GM06990 (cell line): ENCODE data around the gene PADI6.

Experiments
- DNase-seq: peaks from one replicate; pipeline ENCODE4 v3.0.0-alpha.2; 2011; ENCODE audit not compliant: insufficient read length; ENCODE audit errors: extremely low read depth
- H3K27me3 ChIP-seq: replicated peaks from 2 replicates; pipeline ENCODE4 v1.6.0; 2011; ENCODE audit warnings: low read length; ENCODE audit not compliant: control insufficient read depth, insufficient read depth
- H3K36me3 ChIP-seq: 2 replicates; pipeline ENCODE4 v1.5.1; 2011; ENCODE audit warnings: low read length; ENCODE audit not compliant: control insufficient read depth, insufficient read depth
- H3K4me3 ChIP-seq: replicated peaks from 2 replicates; pipeline ENCODE4 v1.5.1; 2011; ENCODE audit warnings: low read depth, mild to moderate bottlenecking, control low read depth, low read length
- TF ChIP-seq, protein P1 (sequence below): IDR thresholded peaks from 2 replicates; pipeline ENCODE4 v1.5.1; 2011; ENCODE audit warnings: low read length, control low read depth, mild to moderate bottlenecking, inconsistent platforms; ENCODE audit not compliant: insufficient read depth, poor library complexity, severe bottlenecking

PADI6 gene

DNA sequence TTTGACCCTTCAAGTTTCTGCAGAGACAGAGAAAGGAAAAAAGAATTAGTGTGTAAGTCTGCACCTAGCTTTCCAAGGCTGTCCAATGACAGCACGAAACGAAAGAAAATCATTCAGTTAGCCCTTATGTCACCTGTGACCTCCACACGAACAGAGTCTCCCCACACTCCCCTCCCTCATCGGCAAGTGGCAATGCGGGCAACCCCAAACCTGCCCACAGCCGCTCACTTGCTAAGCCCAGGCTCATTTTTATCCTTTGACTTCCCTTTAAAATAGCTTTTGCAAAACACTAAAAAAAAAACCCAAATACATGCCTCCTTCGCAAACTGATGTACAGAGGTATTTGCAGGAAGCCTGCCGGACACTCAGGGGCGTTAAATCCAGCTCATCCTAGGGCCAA lies 57.2 kb downstream of the PADI6 start:
- Histone ChIP-seq H3K27me3 (no peaks in the 10 kb centered on the region), H3K4me3 (no peak overlapping the region), H3K36me3 (peaks cover 41% of the 10 kb centered on the region)
- TF ChIP-seq, protein P1, sequence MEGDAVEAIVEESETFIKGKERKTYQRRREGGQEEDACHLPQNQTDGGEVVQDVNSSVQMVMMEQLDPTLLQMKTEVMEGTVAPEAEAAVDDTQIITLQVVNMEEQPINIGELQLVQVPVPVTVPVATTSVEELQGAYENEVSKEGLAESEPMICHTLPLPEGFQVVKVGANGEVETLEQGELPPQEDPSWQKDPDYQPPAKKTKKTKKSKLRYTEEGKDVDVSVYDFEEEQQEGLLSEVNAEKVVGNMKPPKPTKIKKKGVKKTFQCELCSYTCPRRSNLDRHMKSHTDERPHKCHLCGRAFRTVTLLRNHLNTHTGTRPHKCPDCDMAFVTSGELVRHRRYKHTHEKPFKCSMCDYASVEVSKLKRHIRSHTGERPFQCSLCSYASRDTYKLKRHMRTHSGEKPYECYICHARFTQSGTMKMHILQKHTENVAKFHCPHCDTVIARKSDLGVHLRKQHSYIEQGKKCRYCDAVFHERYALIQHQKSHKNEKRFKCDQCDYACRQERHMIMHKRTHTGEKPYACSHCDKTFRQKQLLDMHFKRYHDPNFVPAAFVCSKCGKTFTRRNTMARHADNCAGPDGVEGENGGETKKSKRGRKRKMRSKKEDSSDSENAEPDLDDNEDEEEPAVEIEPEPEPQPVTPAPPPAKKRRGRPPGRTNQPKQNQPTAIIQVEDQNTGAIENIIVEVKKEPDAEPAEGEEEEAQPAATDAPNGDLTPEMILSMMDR = no peak
- DNase-seq = no peak

DNA sequence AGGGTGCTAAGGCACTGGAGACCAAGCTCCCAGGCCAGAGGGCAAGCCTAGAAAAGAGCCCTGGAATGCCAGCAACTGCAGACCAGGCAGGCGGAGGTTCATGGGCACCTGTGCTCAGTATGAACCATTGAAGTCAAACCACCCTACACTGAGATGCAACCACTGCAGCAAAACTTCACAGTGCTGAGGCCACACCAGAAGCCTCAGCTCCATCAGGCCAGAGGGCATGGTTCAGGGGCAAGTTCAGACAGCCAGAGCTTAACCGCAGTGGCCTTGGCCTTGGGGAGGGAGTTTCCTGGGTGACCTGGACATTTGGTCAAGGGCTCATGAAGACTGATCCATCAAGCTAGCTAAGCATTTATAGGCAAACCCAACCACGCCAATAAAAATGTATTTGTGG lies 60.4 kb downstream of the PADI6 start:
- DNase-seq = no peak
- peaks cover 24% of the 10 kb centered on the region for H3K36me3 ChIP-seq
- no peak overlapping the region for H3K4me3 ChIP-seq
- TF ChIP-seq, protein P1 = no peak
- H3K27me3 ChIP-seq = no peaks in the 10 kb centered on the region

DNA sequence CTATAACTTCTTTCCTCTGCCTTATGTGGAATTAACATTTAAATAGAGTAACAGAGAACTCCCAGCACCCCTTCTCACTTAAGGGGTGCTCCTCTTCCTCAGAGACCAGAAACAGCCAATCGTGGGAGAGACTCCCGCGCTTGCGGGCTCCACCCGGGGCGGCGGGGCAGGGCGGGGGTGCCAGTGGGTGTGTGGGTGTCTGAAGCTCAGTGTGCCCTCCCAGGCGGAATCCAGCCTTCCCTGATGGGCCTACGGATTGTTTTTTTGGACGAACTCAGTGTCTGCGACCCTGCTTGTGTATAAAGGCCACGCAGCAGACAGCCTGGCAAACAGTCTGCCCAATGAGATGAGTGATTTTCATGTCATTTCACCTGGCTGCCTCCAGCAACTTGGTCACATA lies 61.3 kb downstream of the PADI6 start:
- Histone ChIP-seq H3K27me3 (no peaks in the 10 kb centered on the region), H3K4me3 (no peak overlapping the region), H3K36me3 (peaks cover 16% of the 10 kb centered on the region)
- DNase-seq = no peak
- TF ChIP-seq, protein P1 = no peak

DNA sequence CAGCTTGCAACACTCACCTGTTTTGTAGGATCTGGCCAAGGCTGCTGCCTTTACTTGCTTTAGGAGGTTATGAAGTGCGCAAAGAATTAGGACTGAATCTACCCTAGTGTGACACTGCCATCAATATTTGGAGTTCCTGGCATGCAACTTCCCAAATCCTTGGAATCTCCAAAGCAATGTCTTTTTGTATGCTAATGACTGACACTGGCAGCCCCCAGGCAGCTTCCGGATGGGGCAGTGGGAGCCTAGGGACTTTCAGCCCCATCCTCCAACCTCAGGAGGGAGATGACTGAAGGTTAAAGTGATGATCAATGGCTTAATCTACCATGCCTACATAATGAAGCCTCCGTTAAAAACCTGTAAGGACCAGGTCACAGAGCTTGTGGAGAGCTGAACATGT lies 62.0 kb downstream of the PADI6 start:
- H3K36me3 ChIP-seq = peaks cover 12% of the 10 kb centered on the region
- TF ChIP-seq, protein P1 = no peak
- no peak overlapping the region for H3K4me3 ChIP-seq
- H3K27me3 ChIP-seq = no peaks in the 10 kb centered on the region
- no peak for DNase-seq

DNA sequence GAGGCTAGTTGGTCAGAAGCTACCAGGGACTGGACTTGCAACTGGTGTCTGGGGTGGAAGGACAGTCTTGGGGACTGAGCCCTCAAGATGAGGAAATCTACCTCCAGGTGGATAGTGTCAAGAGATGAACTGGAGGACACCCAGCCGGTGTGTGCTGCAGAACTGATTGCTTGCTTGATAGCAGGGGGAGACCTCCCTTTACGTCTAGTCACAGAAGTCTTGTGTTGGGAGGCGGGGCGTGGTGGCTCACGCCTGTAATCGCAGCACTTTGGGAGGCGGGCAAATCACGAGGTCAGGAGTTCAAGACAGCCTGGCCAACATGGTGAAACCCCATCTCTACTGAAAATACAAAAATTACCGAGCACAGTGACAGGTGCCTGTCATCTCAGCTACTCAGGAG lies 62.6 kb downstream of the PADI6 start:
- no peak overlapping the region for H3K4me3 ChIP-seq
- DNase-seq = no peak
- H3K36me3 ChIP-seq = peaks cover 7% of the 10 kb centered on the region
- TF ChIP-seq, protein P1 = no peak
- no peaks in the 10 kb centered on the region for H3K27me3 ChIP-seq
